H1 (cell line): ENCODE data around the gene C9orf152. TPM values are rescaled to one million over a fixed set of nuclear protein-coding genes. Genes with fewer than 3 reads are reported as not detected.

Experiments
- BACH1 ChIP-seq: IDR thresholded peaks from 2 replicates; pipeline ENCODE4 v1.6.1; 2012; ENCODE audit warnings: low read length, improper control_type of control experiment
- CBX5 ChIP-seq: fragments of 300-800, 300-1000 bp; sonication (generic); IDR thresholded peaks from 2 replicates; pipeline ENCODE4 v1.7.1; 2016; ENCODE audit warnings: antibody characterized with exemption, low read length, low read depth
- CBX8 ChIP-seq: fragments of 300-800, 300-1000 bp; sonication (generic); IDR thresholded peaks from 2 replicates; pipeline ENCODE4 v1.7.1; 2016; ENCODE audit warnings: low read depth, low read length, borderline replicate concordance
- EGR1 ChIP-seq: IDR thresholded peaks from 2 replicates; pipeline ENCODE4 v1.6.1; 2011; ENCODE audit warnings: low read depth, low read length, borderline replicate concordance
- EP300 ChIP-seq, 2 experiments: IDR thresholded peaks; 1 replicate in 1 of 2; 2 replicates in 1 of 2; pipeline ENCODE4 v1.6.1; 2011 to 2012; ENCODE audit warnings: low read depth in 2 of 2, low read length in 2 of 2, mild to moderate bottlenecking in 2 of 2, borderline replicate concordance in 1 of 2, inconsistent platforms in 1 of 2, moderate library complexity in 1 of 2
- SP1 ChIP-seq: IDR thresholded peaks from 2 replicates; pipeline ENCODE4 v1.6.1; 2011; ENCODE audit warnings: low read depth, low read length
- TAF1 ChIP-seq: IDR thresholded peaks from 2 replicates; pipeline ENCODE4 v1.6.1; 2011; ENCODE audit warnings: mild to moderate bottlenecking, low read depth, low read length
- TEAD4 ChIP-seq: IDR thresholded peaks from 2 replicates; pipeline ENCODE4 v1.6.1; 2012; ENCODE audit warnings: low read depth, low read length, inconsistent platforms, mixed read lengths
- polyA plus RNA-seq, 7 experiments: library from polyadenylated mRNA; depleted of rRNA in 3 of 7; stranded (reverse) in 5 of 7; unstranded in 2 of 7; fragments of >200 nt in 5 of 7; fragments of 200-250 nt in 2 of 7; gene quantifications; 1 replicate in 5 of 7; 2 replicates in 1 of 7; 4 replicates in 1 of 7; pipeline versions ENCODE4 v1.2.1 to v1.2.3, GENCODE V29; 2011 to 2013; ENCODE audit warnings: missing spikeins in 2 of 7, mixed read lengths in 2 of 7
- total RNA-seq: library from RNA; stranded (reverse); fragmentation: NEBNext Ultra II Directional; extraction: Animal tissue kit (Norgen Biotek cat#: 25700); gene quantifications from 2 replicates; pipeline ENCODE4 v1.2.1, GENCODE V29; 2021
- TF ChIP-seq, protein P1 (sequence below): fragments of 300-600 bp; sonication (generic); IDR thresholded peaks from 2 replicates; pipeline ENCODE4 v1.7.1; 2012; ENCODE audit warnings: low read length, moderate library complexity, mild to moderate bottlenecking, inconsistent platforms; ENCODE audit not compliant: insufficient replicate concordance
- TF ChIP-seq, protein P2 (sequence below): IDR thresholded peaks from 2 replicates; pipeline ENCODE4 v1.6.1; 2012; ENCODE audit warnings: inconsistent platforms

C9orf152 gene
- total and polyA plus RNA-seq, 2 of the 8 experiments (the other 6 are each of a cell fraction or from before 2014, with no cell fraction given): not detected

GRCh38 chr9:110256380-110257096 is 48.6 kb upstream of the C9orf152 start, which contains the start of gene TXN (continued):
- TF ChIP-seq TEAD4 (no peak; the same call in 1 of the 2 replicates), BACH1 (peak; percentile 95), EP300 (IDR thresholded peaks at IDR 0.05; ENCODE audit: borderline replicate concordance in 1 of 2, low read depth in 2 of 2, low read length in 2 of 2) (no peak), SP1 (no peak), CBX8 (no peak), TAF1 (peak; percentile 87), EGR1 (peak; percentile 56; the same call in 1 of the 2 replicates), CBX5 (no peak)
- TF ChIP-seq, protein P1, sequence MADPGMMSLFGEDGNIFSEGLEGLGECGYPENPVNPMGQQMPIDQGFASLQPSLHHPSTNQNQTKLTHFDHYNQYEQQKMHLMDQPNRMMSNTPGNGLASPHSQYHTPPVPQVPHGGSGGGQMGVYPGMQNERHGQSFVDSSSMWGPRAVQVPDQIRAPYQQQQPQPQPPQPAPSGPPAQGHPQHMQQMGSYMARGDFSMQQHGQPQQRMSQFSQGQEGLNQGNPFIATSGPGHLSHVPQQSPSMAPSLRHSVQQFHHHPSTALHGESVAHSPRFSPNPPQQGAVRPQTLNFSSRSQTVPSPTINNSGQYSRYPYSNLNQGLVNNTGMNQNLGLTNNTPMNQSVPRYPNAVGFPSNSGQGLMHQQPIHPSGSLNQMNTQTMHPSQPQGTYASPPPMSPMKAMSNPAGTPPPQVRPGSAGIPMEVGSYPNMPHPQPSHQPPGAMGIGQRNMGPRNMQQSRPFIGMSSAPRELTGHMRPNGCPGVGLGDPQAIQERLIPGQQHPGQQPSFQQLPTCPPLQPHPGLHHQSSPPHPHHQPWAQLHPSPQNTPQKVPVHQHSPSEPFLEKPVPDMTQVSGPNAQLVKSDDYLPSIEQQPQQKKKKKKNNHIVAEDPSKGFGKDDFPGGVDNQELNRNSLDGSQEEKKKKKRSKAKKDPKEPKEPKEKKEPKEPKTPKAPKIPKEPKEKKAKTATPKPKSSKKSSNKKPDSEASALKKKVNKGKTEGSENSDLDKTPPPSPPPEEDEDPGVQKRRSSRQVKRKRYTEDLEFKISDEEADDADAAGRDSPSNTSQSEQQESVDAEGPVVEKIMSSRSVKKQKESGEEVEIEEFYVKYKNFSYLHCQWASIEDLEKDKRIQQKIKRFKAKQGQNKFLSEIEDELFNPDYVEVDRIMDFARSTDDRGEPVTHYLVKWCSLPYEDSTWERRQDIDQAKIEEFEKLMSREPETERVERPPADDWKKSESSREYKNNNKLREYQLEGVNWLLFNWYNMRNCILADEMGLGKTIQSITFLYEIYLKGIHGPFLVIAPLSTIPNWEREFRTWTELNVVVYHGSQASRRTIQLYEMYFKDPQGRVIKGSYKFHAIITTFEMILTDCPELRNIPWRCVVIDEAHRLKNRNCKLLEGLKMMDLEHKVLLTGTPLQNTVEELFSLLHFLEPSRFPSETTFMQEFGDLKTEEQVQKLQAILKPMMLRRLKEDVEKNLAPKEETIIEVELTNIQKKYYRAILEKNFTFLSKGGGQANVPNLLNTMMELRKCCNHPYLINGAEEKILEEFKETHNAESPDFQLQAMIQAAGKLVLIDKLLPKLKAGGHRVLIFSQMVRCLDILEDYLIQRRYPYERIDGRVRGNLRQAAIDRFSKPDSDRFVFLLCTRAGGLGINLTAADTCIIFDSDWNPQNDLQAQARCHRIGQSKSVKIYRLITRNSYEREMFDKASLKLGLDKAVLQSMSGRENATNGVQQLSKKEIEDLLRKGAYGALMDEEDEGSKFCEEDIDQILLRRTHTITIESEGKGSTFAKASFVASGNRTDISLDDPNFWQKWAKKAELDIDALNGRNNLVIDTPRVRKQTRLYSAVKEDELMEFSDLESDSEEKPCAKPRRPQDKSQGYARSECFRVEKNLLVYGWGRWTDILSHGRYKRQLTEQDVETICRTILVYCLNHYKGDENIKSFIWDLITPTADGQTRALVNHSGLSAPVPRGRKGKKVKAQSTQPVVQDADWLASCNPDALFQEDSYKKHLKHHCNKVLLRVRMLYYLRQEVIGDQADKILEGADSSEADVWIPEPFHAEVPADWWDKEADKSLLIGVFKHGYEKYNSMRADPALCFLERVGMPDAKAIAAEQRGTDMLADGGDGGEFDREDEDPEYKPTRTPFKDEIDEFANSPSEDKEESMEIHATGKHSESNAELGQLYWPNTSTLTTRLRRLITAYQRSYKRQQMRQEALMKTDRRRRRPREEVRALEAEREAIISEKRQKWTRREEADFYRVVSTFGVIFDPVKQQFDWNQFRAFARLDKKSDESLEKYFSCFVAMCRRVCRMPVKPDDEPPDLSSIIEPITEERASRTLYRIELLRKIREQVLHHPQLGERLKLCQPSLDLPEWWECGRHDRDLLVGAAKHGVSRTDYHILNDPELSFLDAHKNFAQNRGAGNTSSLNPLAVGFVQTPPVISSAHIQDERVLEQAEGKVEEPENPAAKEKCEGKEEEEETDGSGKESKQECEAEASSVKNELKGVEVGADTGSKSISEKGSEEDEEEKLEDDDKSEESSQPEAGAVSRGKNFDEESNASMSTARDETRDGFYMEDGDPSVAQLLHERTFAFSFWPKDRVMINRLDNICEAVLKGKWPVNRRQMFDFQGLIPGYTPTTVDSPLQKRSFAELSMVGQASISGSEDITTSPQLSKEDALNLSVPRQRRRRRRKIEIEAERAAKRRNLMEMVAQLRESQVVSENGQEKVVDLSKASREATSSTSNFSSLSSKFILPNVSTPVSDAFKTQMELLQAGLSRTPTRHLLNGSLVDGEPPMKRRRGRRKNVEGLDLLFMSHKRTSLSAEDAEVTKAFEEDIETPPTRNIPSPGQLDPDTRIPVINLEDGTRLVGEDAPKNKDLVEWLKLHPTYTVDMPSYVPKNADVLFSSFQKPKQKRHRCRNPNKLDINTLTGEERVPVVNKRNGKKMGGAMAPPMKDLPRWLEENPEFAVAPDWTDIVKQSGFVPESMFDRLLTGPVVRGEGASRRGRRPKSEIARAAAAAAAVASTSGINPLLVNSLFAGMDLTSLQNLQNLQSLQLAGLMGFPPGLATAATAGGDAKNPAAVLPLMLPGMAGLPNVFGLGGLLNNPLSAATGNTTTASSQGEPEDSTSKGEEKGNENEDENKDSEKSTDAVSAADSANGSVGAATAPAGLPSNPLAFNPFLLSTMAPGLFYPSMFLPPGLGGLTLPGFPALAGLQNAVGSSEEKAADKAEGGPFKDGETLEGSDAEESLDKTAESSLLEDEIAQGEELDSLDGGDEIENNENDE: no peak
- TF ChIP-seq, protein P2, sequence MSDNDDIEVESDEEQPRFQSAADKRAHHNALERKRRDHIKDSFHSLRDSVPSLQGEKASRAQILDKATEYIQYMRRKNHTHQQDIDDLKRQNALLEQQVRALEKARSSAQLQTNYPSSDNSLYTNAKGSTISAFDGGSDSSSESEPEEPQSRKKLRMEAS: peak; percentile 74
